NT2/D1 (cell line): ENCODE data around the gene SAMD1.

Experiments
- SUZ12 ChIP-seq: IDR thresholded peaks from 2 replicates; pipeline ENCODE4 v1.6.1; 2011; ENCODE audit not compliant: insufficient read length, insufficient read depth; ENCODE audit errors: extremely low read depth
- YY1 ChIP-seq: IDR thresholded peaks from 2 replicates; pipeline ENCODE4 v1.6.1; 2011; ENCODE audit not compliant: insufficient read length, insufficient read depth

GRCh38 chr19:14113762-14114414 is 23.3 kb upstream of the SAMD1 start:
- TF ChIP-seq YY1 (no peak), SUZ12 (no peak)
